ENCODE data around the gene IGF2BP2. TPM values are rescaled to one million over a fixed set of nuclear protein-coding genes. Genes with fewer than 3 reads are reported as not detected.
"Not testable (repeated sequence)": the region's sequence is repeated elsewhere in the genome, so short reads cannot be mapped to it uniquely, and the experiment has no call there.

IGF2BP2 gene
- polyA plus RNA-seq, 1 experiment, result 9.9 TPM

DNA sequence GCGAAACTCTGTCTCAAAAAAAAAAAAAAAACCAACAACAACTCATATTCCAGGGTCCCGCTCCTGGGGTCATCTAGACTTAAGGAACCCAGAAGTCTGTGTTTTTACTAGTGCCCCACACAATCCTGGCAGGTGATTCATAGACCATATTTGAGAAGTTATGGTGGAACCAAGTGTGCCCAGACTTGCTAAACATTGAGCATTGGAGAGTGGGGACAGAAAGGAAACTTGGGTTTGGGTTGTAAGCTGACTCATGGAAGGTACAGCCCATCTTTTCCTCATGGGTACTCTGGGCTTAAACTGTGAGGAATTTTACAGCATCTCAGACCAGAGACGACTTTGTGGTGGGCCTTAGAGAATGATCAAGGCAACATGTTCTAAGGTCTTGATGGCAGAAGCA lies 18.3 kb upstream of the IGF2BP2 start:
- H3K9me3 ChIP-seq (ENCODE audit: control insufficient read depth, insufficient read depth, low read length), result no peaks in the 10 kb centered on the region
- POLR2A ChIA-PET, result no interaction called here
- H3K27me3 ChIP-seq (ENCODE audit: control insufficient read depth, insufficient read depth, low read length), result no peaks in the 10 kb centered on the region
- CTCF ChIA-PET, result interaction anchor here (0.7 to 2.1 kb wide), 3 partner anchors 90 to 183 kb away, joined by 4 to 10 read pairs (median 9); no protein-coding TSS in a partner anchor
- no peak overlapping the region for H3K27ac ChIP-seq (ENCODE audit: low read depth, low read length)
- no peak overlapping the region for H3K4me3 ChIP-seq (ENCODE audit: low read depth, low read length)
- DNase-seq (ENCODE audit: low read depth, low spot score), result no peak
- TF ChIP-seq, protein P1, sequence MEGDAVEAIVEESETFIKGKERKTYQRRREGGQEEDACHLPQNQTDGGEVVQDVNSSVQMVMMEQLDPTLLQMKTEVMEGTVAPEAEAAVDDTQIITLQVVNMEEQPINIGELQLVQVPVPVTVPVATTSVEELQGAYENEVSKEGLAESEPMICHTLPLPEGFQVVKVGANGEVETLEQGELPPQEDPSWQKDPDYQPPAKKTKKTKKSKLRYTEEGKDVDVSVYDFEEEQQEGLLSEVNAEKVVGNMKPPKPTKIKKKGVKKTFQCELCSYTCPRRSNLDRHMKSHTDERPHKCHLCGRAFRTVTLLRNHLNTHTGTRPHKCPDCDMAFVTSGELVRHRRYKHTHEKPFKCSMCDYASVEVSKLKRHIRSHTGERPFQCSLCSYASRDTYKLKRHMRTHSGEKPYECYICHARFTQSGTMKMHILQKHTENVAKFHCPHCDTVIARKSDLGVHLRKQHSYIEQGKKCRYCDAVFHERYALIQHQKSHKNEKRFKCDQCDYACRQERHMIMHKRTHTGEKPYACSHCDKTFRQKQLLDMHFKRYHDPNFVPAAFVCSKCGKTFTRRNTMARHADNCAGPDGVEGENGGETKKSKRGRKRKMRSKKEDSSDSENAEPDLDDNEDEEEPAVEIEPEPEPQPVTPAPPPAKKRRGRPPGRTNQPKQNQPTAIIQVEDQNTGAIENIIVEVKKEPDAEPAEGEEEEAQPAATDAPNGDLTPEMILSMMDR (IDR thresholded peaks at IDR 0.05; ENCODE audit: low read depth, low read length), result no peak

GRCh38 chr3:185842241-185842640 lies 17.4 kb upstream of the IGF2BP2 start:
- DNase-seq (ENCODE audit: low read depth, low spot score), result no peak
- no peak overlapping the region for H3K4me3 ChIP-seq (ENCODE audit: low read depth, low read length)
- no peaks in the 10 kb centered on the region for H3K9me3 ChIP-seq (ENCODE audit: control insufficient read depth, insufficient read depth, low read length)
- no peak overlapping the region for H3K27ac ChIP-seq (ENCODE audit: low read depth, low read length)
- ChIA-PET CTCF (interaction anchor here (0.7 to 2.1 kb wide), 3 partner anchors 89 to 182 kb away, joined by 4 to 10 read pairs (median 9); no protein-coding TSS in a partner anchor), POLR2A (no interaction called here)
- TF ChIP-seq, protein P1 (IDR thresholded peaks at IDR 0.05; ENCODE audit: low read depth, low read length), result no peak
- no peaks in the 10 kb centered on the region for H3K27me3 ChIP-seq (ENCODE audit: control insufficient read depth, insufficient read depth, low read length)

DNA sequence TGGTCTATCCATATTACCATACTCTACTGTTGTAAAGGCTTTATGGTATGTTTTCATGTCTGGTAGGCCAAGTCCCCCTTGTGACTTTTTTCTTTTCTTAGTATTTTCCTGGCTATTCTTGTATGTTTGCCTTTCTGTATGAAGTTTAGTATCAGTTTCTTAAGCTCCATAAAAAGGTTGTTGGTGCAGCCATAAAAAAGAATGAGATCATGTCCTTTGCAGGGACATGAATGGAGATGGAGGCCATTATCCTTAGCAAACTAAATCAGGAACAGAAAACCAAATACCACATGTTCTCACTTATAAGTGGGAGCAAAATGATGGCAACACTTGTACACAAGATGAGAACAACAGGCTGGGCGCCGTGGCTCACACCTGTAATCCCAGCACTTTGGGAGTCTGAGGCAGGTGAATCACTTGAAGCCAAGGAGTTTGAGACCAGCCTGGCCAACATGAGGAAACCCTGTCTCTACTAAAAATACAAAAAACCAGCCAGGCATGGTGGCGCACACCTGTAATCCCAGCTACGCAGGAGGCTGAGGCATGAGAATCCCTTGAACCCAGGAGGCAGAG lies 13.7 kb upstream of the IGF2BP2 start:
- POLR2A ChIA-PET; H3K27ac ChIP-seq (ENCODE audit: low read depth, low read length); H3K4me3 ChIP-seq (ENCODE audit: low read depth, low read length); H3K27me3 ChIP-seq (ENCODE audit: control insufficient read depth, insufficient read depth, low read length); H3K9me3 ChIP-seq (ENCODE audit: control insufficient read depth, insufficient read depth, low read length); DNase-seq (ENCODE audit: low read depth, low spot score): not testable (repeated sequence)
- CTCF ChIA-PET, result interaction anchor here (0.8 kb wide), 1 partner anchor 178 kb away, joined by 3 read pairs; no protein-coding TSS in a partner anchor

DNA sequence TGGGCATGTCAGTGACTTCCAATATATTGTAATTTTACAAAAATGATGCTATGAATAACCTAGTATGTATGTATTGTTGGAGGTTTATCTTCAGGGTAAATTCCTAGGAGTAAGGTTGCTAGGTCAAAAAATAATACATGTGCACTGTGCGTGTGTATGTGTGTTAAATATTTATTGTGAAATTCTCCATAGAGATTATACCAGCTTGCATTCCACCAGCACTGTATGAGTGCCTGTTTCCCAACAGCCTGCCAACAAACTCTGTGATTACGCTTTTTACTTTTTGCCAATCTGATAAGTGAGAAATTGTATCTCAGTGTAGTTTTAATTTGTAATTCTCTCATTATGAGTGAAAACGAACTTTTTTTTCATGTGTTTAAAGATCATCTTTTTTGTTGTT lies 12.6 kb upstream of the IGF2BP2 start:
- no peak for DNase-seq (ENCODE audit: low read depth, low spot score)
- TF ChIP-seq, protein P1 (IDR thresholded peaks at IDR 0.05; ENCODE audit: low read depth, low read length), result no peak
- Histone ChIP-seq H3K4me3 (ENCODE audit: low read depth, low read length) (no peak overlapping the region), H3K27ac (ENCODE audit: low read depth, low read length) (no peak overlapping the region), H3K9me3 (ENCODE audit: control insufficient read depth, insufficient read depth, low read length) (no peaks in the 10 kb centered on the region), H3K27me3 (ENCODE audit: control insufficient read depth, insufficient read depth, low read length) (no peaks in the 10 kb centered on the region)
- ChIA-PET POLR2A (interaction anchor here (0.5 kb wide), 1 partner anchor 276 kb away, joined by 3 read pairs; no protein-coding TSS in a partner anchor), CTCF (no interaction called here)

- no peak for DNase-seq (ENCODE audit: low read depth, low spot score)
- POLR2A ChIA-PET, result interaction anchor here (1.2 kb wide), 1 partner anchor 10 kb away, joined by 3 read pairs; no protein-coding TSS in a partner anchor
- Histone ChIP-seq H3K27me3 (ENCODE audit: control insufficient read depth, insufficient read depth, low read length) (no peaks in the 10 kb centered on the region), H3K27ac (ENCODE audit: low read depth, low read length) (no peak overlapping the region), H3K9me3 (ENCODE audit: control insufficient read depth, insufficient read depth, low read length) (no peaks in the 10 kb centered on the region), H3K4me3 (ENCODE audit: low read depth, low read length) (no peak overlapping the region)
- TF ChIP-seq, protein P1 (IDR thresholded peaks at IDR 0.05; ENCODE audit: low read depth, low read length), result no peak
- CTCF ChIA-PET, result interaction anchor here (0.5 to 1.3 kb wide), 3 partner anchors 121 to 427 kb away, joined by 3 to 11 read pairs (median 3); no protein-coding TSS in a partner anchor
These were observed 7.1 kb upstream of the IGF2BP2 start for GRCh38 chr3:185831990-185832389.

All from AG04450 (cell line).